ENCODE results near the gene GANAB. TPM values are rescaled to one million over a fixed set of nuclear protein-coding genes. Genes with fewer than 3 reads are reported as not detected.

GANAB gene
- total and polyA plus RNA-seq, 2 of the 13 experiments (the other 11 are each of a cell fraction or from before 2014, with no cell fraction given), result 99.5 to 234 TPM

DNA sequence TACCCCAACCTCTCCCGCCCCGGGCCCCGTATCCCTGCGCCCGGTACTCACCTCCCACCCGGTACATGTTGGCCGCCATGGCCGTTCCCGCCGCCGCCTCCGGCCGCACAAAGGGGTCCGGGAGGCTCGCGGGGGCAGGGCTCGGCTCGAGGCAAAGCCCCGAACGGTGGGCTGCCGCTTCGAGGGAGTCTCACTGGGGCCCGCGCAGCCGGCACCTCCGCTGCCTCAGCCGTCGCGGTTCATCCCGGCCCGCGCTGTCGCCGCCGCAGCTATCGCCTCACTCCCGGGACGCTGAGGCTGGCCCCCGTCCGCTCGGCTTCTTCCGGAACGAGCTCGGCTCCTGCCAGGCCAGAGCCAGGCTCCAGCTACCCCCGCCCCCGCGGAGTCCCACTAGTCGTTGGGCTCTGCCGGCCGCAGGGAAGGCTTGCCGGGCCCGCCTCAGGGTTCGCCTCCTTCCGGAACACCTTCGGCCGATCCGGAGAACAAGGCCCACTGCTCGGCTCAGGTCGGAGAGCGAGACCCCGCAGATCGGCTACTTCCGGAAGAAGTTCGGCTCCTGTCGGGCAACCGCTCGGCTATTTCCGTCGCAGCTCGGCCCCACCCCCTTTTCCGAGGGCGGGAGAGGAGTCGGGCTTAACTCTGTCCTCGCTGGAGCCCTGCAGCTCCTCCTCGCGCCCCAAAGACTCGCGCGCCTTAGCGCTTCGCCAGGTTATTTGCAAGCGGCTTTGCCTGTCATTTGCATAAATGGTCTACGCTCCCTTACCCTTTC is 44.9 kb downstream of the GANAB start, which contains the start of gene MTA2 (continued):
- TF ChIP-seq, protein P1, sequence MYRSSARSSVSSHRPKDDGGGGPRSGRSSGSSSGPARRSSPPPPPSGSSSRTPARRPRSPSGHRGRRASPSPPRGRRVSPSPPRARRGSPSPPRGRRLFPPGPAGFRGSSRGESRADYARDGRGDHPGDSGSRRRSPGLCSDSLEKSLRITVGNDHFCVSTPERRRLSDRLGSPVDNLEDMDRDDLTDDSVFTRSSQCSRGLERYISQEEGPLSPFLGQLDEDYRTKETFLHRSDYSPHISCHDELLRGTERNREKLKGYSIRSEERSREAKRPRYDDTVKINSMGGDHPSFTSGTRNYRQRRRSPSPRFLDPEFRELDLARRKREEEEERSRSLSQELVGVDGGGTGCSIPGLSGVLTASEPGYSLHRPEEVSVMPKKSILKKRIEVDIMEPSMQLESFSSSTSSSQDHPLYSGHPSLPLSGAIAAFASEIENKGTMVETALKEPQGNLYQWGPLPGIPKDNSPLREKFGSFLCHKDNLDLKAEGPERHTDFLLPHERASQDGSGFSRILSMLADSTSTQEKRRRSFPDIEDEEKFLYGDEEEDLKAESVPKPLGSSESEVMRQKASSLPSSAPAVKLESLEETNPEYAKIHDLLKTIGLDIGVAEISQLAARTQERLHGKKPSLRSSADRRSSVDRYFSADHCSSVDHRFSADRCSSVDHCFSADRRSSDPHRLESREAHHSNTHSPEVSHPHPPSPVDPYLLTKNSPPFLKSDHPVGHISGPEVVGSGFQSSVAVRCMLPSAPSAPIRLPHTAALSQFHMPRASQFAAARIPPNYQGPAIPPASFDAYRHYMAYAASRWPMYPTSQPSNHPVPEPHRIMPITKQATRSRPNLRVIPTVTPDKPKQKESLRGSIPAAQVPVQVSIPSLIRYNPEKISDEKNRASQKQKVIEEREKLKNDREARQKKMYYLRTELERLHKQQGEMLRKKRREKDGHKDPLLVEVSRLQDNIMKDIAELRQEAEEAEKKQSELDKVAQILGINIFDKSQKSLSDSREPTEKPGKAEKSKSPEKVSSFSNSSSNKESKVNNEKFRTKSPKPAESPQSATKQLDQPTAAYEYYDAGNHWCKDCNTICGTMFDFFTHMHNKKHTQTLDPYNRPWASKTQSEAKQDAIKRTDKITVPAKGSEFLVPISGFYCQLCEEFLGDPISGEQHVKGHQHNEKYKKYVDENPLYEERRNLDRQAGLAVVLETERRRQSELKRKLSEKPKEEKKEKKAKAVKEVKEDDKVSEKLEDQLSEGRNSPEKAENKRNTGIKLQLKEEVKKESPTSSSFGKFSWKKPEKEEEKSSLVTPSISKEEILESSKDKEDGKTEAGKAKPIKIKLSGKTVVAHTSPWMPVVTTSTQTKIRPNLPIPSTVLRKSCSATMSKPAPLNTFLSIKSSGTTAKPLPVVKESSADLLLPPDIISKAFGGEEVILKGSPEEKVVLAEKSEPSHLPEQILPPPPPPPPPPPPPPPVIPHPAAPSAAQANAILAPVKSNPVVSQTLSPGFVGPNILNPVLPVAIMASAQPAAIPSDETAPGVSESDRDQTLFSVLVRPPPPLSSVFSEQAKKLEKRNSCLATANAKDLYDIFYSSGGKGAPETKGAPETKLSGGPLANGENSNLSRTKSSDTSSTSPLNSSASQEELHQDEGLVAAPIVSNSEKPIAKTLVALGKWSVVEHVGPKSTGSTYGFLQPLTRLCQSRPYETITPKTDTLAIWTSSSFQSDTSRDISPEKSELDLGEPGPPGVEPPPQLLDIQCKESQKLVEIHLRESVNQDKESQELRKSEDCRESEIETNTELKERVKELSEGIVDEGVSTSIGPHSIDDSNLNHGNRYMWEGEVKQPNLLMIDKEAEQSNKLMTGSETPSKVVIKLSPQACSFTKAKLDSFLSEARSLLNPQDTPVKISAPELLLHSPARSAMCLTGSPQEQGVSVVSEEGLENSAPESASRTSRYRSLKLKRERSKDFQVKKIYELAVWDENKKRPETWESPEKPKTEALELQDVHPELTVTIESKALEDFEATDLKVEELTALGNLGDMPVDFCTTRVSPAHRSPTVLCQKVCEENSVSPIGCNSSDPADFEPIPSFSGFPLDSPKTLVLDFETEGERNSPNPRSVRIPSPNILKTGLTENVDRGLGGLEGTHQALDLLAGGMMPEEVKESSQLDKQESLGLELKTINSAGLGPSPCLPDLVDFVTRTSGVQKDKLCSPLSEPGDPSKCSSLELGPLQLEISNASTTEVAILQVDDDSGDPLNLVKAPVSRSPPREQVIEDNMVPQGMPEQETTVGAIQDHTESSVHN (CRISPR knock-in tag; IDR thresholded peaks at IDR 0.05), result no peak
- TF ChIP-seq ZNF33A (CRISPR knock-in tag; IDR thresholded peaks at IDR 0.05; ENCODE audit: borderline replicate concordance) (no peak), SMAD9 (CRISPR knock-in tag; IDR thresholded peaks at IDR 0.05) (no peak), BRD4 (CRISPR knock-in tag; IDR thresholded peaks at IDR 0.05) (peak; percentile 56; the same call in 1 of the 2 replicates), SAP130 (CRISPR knock-in tag; IDR thresholded peaks at IDR 0.05; ENCODE audit: low read depth) (peak; percentile 79), MYC (CRISPR knock-in tag; IDR thresholded peaks at IDR 0.05; ENCODE audit: borderline replicate concordance) (peak; percentile 66), AGO1 (IDR thresholded peaks at IDR 0.05; ENCODE audit: low read depth, low read length, poor library complexity, severe bottlenecking) (no peak), TAF1 (CRISPR knock-in tag; IDR thresholded peaks at IDR 0.05) (peak; percentile 73), ZNF251 (CRISPR knock-in tag; IDR thresholded peaks at IDR 0.05) (no peak)
- TF ChIP-seq, protein P2, sequence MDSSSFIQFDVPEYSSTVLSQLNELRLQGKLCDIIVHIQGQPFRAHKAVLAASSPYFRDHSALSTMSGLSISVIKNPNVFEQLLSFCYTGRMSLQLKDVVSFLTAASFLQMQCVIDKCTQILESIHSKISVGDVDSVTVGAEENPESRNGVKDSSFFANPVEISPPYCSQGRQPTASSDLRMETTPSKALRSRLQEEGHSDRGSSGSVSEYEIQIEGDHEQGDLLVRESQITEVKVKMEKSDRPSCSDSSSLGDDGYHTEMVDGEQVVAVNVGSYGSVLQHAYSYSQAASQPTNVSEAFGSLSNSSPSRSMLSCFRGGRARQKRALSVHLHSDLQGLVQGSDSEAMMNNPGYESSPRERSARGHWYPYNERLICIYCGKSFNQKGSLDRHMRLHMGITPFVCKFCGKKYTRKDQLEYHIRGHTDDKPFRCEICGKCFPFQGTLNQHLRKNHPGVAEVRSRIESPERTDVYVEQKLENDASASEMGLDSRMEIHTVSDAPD (CRISPR knock-in tag; IDR thresholded peaks at IDR 0.05), result no peak
- TF ChIP-seq, protein P3, sequence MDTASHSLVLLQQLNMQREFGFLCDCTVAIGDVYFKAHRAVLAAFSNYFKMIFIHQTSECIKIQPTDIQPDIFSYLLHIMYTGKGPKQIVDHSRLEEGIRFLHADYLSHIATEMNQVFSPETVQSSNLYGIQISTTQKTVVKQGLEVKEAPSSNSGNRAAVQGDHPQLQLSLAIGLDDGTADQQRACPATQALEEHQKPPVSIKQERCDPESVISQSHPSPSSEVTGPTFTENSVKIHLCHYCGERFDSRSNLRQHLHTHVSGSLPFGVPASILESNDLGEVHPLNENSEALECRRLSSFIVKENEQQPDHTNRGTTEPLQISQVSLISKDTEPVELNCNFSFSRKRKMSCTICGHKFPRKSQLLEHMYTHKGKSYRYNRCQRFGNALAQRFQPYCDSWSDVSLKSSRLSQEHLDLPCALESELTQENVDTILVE (CRISPR knock-in tag; IDR thresholded peaks at IDR 0.05), result peak; percentile 72; the same call in 1 of the 2 replicates
- TF ChIP-seq, protein P4, sequence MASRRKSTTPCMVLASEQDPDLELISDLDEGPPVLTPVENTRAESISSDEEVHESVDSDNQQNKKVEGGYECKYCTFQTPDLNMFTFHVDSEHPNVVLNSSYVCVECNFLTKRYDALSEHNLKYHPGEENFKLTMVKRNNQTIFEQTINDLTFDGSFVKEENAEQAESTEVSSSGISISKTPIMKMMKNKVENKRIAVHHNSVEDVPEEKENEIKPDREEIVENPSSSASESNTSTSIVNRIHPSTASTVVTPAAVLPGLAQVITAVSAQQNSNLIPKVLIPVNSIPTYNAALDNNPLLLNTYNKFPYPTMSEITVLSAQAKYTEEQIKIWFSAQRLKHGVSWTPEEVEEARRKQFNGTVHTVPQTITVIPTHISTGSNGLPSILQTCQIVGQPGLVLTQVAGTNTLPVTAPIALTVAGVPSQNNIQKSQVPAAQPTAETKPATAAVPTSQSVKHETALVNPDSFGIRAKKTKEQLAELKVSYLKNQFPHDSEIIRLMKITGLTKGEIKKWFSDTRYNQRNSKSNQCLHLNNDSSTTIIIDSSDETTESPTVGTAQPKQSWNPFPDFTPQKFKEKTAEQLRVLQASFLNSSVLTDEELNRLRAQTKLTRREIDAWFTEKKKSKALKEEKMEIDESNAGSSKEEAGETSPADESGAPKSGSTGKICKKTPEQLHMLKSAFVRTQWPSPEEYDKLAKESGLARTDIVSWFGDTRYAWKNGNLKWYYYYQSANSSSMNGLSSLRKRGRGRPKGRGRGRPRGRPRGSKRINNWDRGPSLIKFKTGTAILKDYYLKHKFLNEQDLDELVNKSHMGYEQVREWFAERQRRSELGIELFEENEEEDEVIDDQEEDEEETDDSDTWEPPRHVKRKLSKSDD (CRISPR knock-in tag; IDR thresholded peaks at IDR 0.05; ENCODE audit: low read depth), result no peak
- TF ChIP-seq, protein P5, sequence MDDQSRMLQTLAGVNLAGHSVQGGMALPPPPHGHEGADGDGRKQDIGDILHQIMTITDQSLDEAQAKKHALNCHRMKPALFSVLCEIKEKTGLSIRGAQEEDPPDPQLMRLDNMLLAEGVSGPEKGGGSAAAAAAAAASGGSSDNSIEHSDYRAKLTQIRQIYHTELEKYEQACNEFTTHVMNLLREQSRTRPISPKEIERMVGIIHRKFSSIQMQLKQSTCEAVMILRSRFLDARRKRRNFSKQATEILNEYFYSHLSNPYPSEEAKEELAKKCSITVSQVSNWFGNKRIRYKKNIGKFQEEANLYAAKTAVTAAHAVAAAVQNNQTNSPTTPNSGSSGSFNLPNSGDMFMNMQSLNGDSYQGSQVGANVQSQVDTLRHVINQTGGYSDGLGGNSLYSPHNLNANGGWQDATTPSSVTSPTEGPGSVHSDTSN (CRISPR knock-in tag; IDR thresholded peaks at IDR 0.05; ENCODE audit: borderline replicate concordance), result no peak
